Endodermal cell (in vitro differentiated cells): ENCODE data around the gene LSR. TPM values are rescaled to one million over a fixed set of nuclear protein-coding genes. Genes with fewer than 3 reads are reported as not detected.
A peak's percentile ranks its signal among the peaks of the same experiment; 100 is the strongest.

Experiments used
- DNase-seq: peaks from one replicate; pipeline ENCODE4 v3.0.0-alpha.2; 2017
- H3K27ac ChIP-seq: 2 replicates; pipeline ENCODE4 v1.5.1; 2013; ENCODE audit warnings: mild to moderate bottlenecking, low read depth, low read length, moderate library complexity
- H3K27me3 ChIP-seq: 2 replicates; pipeline ENCODE4 v1.6.1; 2013; ENCODE audit warnings: mild to moderate bottlenecking, low read length, moderate library complexity; ENCODE audit not compliant: insufficient read depth, control insufficient read depth, poor library complexity, severe bottlenecking
- H3K36me3 ChIP-seq: 2 replicates; pipeline ENCODE4 v1.7.0; 2013; ENCODE audit warnings: mild to moderate bottlenecking, low read length, moderate library complexity; ENCODE audit not compliant: control insufficient read depth, insufficient read depth
- H3K4me1 ChIP-seq: one replicate; pipeline ENCODE4 v1.7.0; 2013; ENCODE audit warnings: low read length; ENCODE audit not compliant: control insufficient read depth, insufficient read depth
- H3K4me3 ChIP-seq: 2 replicates; pipeline ENCODE4 v1.5.1; 2013; ENCODE audit warnings: mild to moderate bottlenecking, low read length, moderate library complexity
- H3K9ac ChIP-seq: 2 replicates; pipeline ENCODE4 v1.6.1; 2013; ENCODE audit warnings: mild to moderate bottlenecking, low read length, moderate library complexity; ENCODE audit not compliant: poor library complexity, severe bottlenecking; ENCODE audit errors: extremely low read depth
- H3K9me3 ChIP-seq: 2 replicates; pipeline ENCODE4 v1.6.1; 2013; ENCODE audit warnings: mild to moderate bottlenecking, low read length, moderate library complexity; ENCODE audit not compliant: control insufficient read depth
- H3K27ac Mint-ChIP-seq: 2 replicates; pipeline ENCODE4 v1.8.0; 2020; ENCODE audit warnings: mixed read lengths
- H3K27me3 Mint-ChIP-seq: 2 replicates; pipeline ENCODE4 v1.8.0; 2021; ENCODE audit warnings: mild to moderate bottlenecking, mixed read lengths; ENCODE audit not compliant: insufficient read depth
- H3K36me3 Mint-ChIP-seq: 2 replicates; pipeline ENCODE4 v1.8.0; 2020; ENCODE audit warnings: low read depth, mixed read lengths
- H3K4me1 Mint-ChIP-seq: 2 replicates; pipeline ENCODE4 v1.8.0; 2020; ENCODE audit warnings: mixed read lengths
- H3K4me3 Mint-ChIP-seq: 2 replicates; pipeline ENCODE4 v1.8.0; 2020; ENCODE audit warnings: mild to moderate bottlenecking, moderate library complexity, mixed read lengths
- H3K9me3 Mint-ChIP-seq: 2 replicates; pipeline ENCODE4 v1.8.0; 2020; ENCODE audit warnings: mild to moderate bottlenecking, mixed read lengths
- WGBS, 2 experiments: methylation state at CpG; one replicate each; pipeline versions ENCODE4 v1.1.5 to v1.1.7; 2013; ENCODE audit warnings: missing lambda C conversion rate in 2 of 2, mixed read lengths in 1 of 2; ENCODE audit not compliant: insufficient coverage in 1 of 2, insufficient read length in 1 of 2; 5-methylcytosine and 5-hydroxymethylcytosine counted together
- total RNA-seq, 2 donors: library from RNA; stranded (reverse); fragmentation: NEBNext Ultra II Directional in 1 of 2; extraction: Animal tissue kit (Norgen Biotek cat#: 25700) in 1 of 2; gene quantifications; 2 replicates in 1 of 2; 3 replicates in 1 of 2; pipeline ENCODE4 v1.2.1, GENCODE V29; 2021
- TF ChIP-seq, protein P1 (sequence below): fragments of 200-600 bp; sonication (generic); conservative IDR thresholded peaks from 2 replicates; pipeline ENCODE4 v1.5.0; 2021; ENCODE audit warnings: antibody characterized with exemption, mild to moderate bottlenecking

LSR gene
- total RNA-seq, 2 donors from 2014 or later = 112 to 170 TPM

DNA sequence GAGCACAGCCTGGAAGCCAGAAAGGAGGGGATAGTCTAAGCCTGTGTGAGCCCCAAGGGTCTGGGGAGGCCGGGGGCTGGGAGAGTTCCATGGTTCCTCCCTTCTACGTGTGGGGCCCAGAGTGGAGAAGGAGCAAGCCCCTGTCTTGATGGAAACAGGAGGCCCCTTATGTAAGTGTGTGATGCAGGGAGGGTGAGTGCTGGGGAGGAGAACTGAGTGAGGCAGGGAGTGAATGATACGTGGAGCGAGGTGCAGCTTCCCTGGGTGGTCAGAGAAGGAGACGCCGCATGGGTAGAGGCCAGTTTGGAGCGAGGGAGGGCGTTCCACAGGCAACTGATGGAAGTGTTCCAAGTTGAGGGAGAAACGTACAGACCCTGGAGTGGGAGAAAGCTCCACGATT lies 59.1 kb downstream of the LSR start:
- Mint-ChIP-seq H3K27ac (no peak overlapping the region), H3K4me3 (no peak overlapping the region), H3K9me3 (no peaks in the 10 kb centered on the region), H3K36me3 (no peaks in the 10 kb centered on the region), H3K4me1 (no peaks in the 10 kb centered on the region), H3K27me3 (peaks cover 1% of the 10 kb centered on the region)
- H3K4me1 ChIP-seq = no peaks in the 10 kb centered on the region
- no peaks in the 10 kb centered on the region for H3K27me3 ChIP-seq
- TF ChIP-seq, protein P1, sequence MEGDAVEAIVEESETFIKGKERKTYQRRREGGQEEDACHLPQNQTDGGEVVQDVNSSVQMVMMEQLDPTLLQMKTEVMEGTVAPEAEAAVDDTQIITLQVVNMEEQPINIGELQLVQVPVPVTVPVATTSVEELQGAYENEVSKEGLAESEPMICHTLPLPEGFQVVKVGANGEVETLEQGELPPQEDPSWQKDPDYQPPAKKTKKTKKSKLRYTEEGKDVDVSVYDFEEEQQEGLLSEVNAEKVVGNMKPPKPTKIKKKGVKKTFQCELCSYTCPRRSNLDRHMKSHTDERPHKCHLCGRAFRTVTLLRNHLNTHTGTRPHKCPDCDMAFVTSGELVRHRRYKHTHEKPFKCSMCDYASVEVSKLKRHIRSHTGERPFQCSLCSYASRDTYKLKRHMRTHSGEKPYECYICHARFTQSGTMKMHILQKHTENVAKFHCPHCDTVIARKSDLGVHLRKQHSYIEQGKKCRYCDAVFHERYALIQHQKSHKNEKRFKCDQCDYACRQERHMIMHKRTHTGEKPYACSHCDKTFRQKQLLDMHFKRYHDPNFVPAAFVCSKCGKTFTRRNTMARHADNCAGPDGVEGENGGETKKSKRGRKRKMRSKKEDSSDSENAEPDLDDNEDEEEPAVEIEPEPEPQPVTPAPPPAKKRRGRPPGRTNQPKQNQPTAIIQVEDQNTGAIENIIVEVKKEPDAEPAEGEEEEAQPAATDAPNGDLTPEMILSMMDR = no peak
- no peak overlapping the region for H3K27ac ChIP-seq
- no peak for DNase-seq
- no peak overlapping the region for H3K9ac ChIP-seq
- H3K9me3 ChIP-seq = no peaks in the 10 kb centered on the region
- 89 to 93% methylated on average over 7 to 10 of the region's 10 CpGs for WGBS, 2 experiments
- no peak overlapping the region for H3K4me3 ChIP-seq
- H3K36me3 ChIP-seq = no peaks in the 10 kb centered on the region

DNA sequence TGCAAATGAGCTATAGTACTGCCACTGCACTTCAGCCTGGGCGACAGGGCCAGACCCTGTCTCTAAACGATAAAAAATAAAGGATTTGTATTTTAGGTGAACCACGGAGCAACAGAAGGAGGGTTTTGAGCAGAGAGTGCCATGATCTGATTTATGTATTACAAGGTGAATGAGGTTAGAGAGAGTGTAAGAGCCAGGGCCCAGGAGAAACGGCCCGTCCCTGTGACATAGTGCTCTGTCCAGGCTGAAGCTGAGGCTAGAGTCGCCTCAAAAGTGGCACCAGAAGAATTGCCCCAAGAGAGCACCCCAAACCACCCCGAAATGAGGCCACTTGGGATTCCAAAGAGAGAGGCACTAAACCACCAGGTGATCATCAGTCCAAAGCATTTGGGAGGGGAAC lies 60.1 kb downstream of the LSR start:
- DNase-seq = no peak
- Histone ChIP-seq H3K27me3 (no peaks in the 10 kb centered on the region), H3K9me3 (no peaks in the 10 kb centered on the region), H3K4me1 (no peaks in the 10 kb centered on the region), H3K9ac (no peak overlapping the region), H3K4me3 (no peak overlapping the region), H3K27ac (no peak overlapping the region), H3K36me3 (no peaks in the 10 kb centered on the region)
- 83 to 85% methylated on average over 7 of the region's 7 CpGs for WGBS, 2 experiments
- H3K27me3 Mint-ChIP-seq = no peaks in the 10 kb centered on the region
- no peaks in the 10 kb centered on the region for H3K9me3 Mint-ChIP-seq
- no peak overlapping the region for H3K4me3 Mint-ChIP-seq
- H3K27ac Mint-ChIP-seq = no peak overlapping the region
- TF ChIP-seq, protein P1 = no peak
- no peaks in the 10 kb centered on the region for H3K36me3 Mint-ChIP-seq
- H3K4me1 Mint-ChIP-seq = no peaks in the 10 kb centered on the region

DNA sequence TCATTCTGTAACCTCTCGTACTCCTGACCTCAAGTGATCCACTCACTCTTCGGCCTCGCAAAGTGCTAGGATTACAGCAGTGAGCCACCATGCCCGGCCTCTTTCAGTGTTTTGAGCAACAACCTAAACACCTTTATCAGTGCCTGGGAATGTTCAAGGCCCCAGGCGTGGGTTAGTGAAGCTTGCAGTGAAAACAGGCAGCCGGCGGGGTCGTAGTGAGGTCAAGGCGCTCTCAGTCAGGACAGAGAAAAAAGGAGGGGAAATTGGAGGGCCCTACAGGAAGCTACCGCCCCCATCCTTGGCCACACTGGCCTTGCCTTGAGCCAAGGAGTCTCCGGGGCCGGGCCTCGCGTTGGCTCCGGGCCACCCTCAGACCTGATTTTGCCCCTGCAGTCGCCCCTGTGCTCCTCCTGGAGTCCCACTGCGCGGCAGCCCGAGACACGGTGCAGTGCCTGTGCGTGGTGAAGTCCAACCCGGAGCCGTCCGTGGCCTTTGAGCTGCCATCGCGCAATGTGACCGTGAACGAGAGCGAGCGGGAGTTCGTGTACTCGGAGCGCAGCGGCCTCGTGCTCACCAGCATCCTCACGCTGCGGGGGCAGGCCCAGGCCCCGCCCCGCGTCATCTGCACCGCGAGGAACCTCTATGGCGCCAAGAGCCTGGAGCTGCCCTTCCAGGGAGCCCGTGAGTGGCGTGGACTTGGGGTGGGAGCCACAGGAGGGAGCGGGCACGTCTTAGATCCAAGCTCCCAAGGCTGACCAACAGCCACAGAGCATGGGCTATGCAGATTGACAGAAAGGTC lies 60.9 kb downstream of the LSR start:
- TF ChIP-seq, protein P1 = no peak
- peak; percentile 44 for DNase-seq
- Mint-ChIP-seq H3K36me3 (no peaks in the 10 kb centered on the region), H3K4me1 (no peaks in the 10 kb centered on the region), H3K9me3 (no peaks in the 10 kb centered on the region), H3K27me3 (no peaks in the 10 kb centered on the region), H3K27ac (peak overlapping the region; percentile 44), H3K4me3 (no peak overlapping the region)
- no peaks in the 10 kb centered on the region for H3K36me3 ChIP-seq
- no peak overlapping the region for H3K4me3 ChIP-seq
- H3K9ac ChIP-seq = no peak overlapping the region
- no peaks in the 10 kb centered on the region for H3K9me3 ChIP-seq
- no peaks in the 10 kb centered on the region for H3K27me3 ChIP-seq
- no peaks in the 10 kb centered on the region for H3K4me1 ChIP-seq
- no peak overlapping the region for H3K27ac ChIP-seq
- WGBS, 2 experiments = 91% methylated on average over 26 to 47 of the region's 47 CpGs
